Fibroblast of pulmonary artery (primary cell): ENCODE measurements around the gene SAMM50.

ENCODE experiments used
- DNase-seq: peaks from one replicate; pipeline ENCODE4 v3.0.0-alpha.2; 2010; ENCODE audit warnings: low read depth
- H3K4me3 ChIP-seq: replicated peaks from 2 replicates; pipeline ENCODE4 v1.5.1; 2011; ENCODE audit warnings: low read depth, mild to moderate bottlenecking, control low read depth, low read length, moderate library complexity
- TF ChIP-seq, protein P1 (sequence below): IDR thresholded peaks from 2 replicates; pipeline ENCODE4 v1.5.1; 2011; ENCODE audit warnings: mild to moderate bottlenecking, control low read depth, low read length, inconsistent platforms; ENCODE audit errors: missing control alignments

SAMM50 gene

DNA sequence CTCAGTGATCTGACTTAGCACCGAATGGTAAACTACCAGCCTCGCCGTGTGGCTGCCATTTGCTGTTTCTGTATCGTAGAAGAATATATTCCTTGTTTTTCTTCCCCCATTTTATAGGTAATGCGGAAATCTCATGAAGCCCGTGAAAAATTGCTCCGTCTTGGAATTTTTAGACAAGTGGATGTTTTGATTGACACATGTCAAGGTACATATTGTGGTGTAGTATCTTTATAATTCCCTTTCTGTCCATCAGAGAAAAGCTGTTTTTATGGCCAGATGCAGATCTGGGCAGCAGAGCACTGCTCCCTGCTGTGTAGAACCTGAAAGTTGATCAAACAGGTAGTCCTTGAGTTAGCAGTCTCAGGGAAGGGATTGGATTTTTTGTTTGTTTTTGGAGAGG lies 13.4 kb downstream of the SAMM50 start:
- no peak overlapping the region for H3K4me3 ChIP-seq
- TF ChIP-seq, protein P1, sequence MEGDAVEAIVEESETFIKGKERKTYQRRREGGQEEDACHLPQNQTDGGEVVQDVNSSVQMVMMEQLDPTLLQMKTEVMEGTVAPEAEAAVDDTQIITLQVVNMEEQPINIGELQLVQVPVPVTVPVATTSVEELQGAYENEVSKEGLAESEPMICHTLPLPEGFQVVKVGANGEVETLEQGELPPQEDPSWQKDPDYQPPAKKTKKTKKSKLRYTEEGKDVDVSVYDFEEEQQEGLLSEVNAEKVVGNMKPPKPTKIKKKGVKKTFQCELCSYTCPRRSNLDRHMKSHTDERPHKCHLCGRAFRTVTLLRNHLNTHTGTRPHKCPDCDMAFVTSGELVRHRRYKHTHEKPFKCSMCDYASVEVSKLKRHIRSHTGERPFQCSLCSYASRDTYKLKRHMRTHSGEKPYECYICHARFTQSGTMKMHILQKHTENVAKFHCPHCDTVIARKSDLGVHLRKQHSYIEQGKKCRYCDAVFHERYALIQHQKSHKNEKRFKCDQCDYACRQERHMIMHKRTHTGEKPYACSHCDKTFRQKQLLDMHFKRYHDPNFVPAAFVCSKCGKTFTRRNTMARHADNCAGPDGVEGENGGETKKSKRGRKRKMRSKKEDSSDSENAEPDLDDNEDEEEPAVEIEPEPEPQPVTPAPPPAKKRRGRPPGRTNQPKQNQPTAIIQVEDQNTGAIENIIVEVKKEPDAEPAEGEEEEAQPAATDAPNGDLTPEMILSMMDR: no peak
- no peak for DNase-seq

DNA sequence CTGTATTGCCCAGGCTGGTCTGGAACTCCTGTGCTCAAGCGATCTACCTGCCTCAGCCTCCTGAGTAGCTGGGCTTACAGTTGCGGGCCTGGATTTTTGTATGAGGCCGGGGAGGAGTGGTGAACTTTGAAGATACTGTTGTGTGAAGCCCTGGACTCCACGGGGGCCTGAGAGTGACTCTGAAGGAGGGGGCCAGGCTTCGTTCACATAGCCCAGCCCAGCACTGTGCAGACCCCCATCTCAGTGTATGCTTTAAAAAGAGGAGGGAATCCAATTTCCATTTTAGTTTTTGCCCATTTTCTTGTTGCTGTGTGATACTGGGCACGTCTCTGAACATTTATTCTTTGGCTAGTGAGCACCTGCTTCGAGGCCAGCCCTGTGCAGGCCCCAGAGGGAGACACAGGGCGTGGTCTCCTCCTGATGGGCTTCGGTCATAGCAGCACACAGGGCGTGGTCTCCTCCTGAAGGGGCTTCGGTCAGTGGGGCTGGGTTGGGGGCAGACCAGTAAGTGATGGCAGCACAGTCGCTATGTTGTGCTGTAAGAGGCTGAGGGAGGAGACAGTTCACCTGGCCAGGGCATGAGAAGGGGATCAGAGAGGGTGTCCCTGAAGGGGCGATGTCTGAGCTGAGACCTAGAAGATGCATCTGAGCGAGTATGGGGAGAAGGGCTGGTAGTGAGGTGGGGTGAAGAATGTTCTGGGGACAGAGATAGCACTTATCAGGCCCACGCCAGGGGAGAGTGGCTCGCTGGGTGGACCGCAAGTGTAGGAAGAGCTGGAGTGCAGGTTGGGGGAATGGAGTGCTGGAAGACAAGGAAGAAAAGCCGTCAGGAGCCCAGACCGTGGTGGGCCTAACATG lies 14.0 kb downstream of the SAMM50 start:
- no peak for DNase-seq
- TF ChIP-seq, protein P1: no peak
- H3K4me3 ChIP-seq: no peak overlapping the region

DNA sequence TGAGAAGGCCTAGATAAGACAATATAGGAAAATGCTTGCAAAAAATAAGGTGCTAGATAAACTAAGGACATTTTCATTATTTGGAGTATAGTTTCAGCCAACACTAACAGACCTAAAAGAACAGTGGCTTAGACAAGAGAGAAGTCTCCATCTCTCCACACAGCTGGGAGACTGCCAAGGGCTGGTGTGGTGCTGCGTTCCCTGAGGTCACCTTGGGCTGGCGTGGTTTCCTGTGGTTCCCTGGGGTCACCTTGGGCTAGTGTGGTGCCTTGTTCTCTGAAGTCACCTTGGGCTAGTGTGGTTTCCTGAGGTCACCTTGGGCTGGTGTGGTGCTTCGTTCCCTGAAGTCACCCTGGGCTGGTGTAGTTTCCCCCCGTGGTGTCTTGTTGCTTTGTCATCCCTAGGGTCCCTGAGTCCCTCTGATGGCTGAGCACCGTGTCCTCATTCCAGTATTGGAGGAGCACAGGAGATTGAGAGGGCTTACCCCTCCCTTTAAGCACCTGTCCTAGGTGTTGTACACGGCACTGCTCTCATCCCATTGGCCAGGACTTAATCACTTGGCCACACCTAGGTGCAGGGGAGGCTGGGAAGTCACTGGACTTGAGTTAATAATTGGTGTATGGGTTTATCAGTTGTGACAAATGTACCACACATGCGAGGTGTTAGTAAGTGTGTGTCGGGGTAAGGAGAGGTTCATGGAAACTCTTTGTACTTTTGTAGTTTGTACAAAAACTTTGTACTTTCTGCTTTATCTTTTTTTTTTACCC lies 14.9 kb downstream of the SAMM50 start:
- TF ChIP-seq, protein P1: no peak
- DNase-seq: no peak
- no peak overlapping the region for H3K4me3 ChIP-seq

DNA sequence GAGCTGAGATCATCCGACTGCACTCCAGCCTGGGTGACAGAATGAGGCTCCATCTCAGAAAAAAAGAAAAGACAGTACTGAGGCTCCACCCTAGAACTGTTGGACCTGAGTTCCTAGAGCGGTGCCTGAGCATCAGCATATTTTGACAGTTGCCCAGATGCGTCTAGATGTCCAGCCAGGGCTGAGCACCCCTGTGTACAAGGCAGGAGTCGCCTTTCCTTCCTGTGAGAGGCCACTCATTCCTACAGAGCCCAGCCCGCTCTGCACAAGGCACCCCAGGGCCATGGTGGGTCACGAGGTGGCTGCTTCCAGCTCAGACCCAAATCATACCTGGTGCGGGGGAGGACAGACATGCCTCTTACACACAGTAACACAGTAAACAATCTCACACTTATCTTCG lies 15.9 kb downstream of the SAMM50 start:
- no peak overlapping the region for H3K4me3 ChIP-seq
- DNase-seq: no peak
- TF ChIP-seq, protein P1: no peak

DNA sequence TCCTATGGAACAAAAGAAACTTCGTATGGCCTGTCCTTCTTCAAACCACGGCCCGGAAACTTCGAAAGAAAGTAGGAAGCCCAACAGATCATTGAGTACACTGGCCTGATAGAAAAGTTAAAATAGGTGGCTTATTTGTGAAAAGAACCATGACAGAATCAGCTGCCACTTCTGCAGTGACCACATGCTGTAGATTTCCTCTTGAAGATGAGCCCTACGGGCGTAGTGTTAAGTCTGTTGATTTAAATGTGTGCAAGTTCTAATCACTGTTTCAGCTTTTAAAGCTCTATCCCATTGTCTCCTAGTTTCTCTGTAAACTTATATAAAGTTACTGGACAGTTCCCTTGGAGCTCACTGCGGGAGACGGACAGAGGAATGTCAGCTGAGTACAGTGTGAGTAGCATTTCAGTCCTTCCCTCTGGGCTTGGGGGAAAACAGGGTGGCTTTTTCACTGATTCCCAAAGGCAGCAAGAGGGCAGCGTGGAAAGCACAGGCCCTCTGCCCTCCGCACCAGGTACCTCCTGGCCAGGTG lies 17.8 kb downstream of the SAMM50 start:
- no peak for DNase-seq
- H3K4me3 ChIP-seq: no peak overlapping the region
- TF ChIP-seq, protein P1: no peak

DNA sequence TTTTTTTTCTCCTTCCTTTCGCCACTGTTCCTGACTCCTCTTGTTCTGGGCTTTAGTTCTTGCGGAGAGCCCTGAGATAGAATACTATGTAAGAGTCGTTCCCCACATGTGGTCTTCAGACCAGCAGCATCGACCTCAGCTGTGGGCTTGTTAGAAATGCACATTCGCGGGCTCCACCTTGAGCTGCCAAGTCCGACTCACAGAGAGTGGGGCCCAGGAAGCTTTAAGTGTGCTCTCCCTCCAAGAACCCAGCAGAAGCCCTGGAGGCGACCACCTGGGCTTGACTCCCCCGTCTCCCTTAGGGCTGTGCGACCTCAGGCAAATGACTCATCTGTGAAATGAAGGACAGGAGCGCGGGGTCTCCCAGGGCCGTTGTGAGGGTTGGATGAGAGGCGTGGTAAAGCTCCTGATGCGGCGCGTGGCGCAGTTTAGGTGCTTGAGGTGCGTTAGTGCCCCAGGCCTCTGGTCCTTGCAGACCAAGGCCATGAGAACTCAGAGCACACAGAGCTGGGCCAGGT lies 18.8 kb downstream of the SAMM50 start:
- TF ChIP-seq, protein P1: no peak
- no peak for DNase-seq
- no peak overlapping the region for H3K4me3 ChIP-seq
